ENCODE data around the gene PEPD. TPM values are rescaled to one million over a fixed set of nuclear protein-coding genes. Genes with fewer than 3 reads are reported as not detected.

PEPD gene
- total and polyA plus RNA-seq, 4 donors: 37.3 to 211 (median 117) TPM

GRCh38 chr19:33470686-33471085, 50.9 kb downstream of the PEPD start:
- H3K4me1 ChIP-seq (ENCODE audit: control insufficient read depth in 4 of 4, insufficient read depth in 4 of 4, low read length in 3 of 4): no peaks in the 10 kb centered on the region
- peaks cover 0 to 51% (median 22%) of the 10 kb centered on the region in 4 donors for H3K36me3 ChIP-seq (ENCODE audit: control insufficient read depth in 4 of 4, insufficient read depth in 3 of 4, low read depth in 1 of 4, low read length in 3 of 4)
- DNase-seq (ENCODE audit: low spot score): no peak
- no peaks in the 10 kb centered on the region for H3K9me3 ChIP-seq (ENCODE audit: control insufficient read depth in 4 of 4, low read length in 3 of 4)
- 86% methylated on average over 5 of the region's 5 CpGs for WGBS
- H3K27me3 ChIP-seq (ENCODE audit: control insufficient read depth in 4 of 4, insufficient read depth in 4 of 4, low read length in 3 of 4): no peaks in the 10 kb centered on the region
- H3K9ac ChIP-seq (ENCODE audit: low read depth in 1 of 2, low read length in 2 of 2): no peak overlapping the region
- no peak overlapping the region for H3K4me3 ChIP-seq (ENCODE audit: low read depth in 1 of 3, low read length in 3 of 3)
- no peak for TF ChIP-seq GABPA (IDR thresholded peaks at IDR 0.05 in 1 of 2, conservative IDR thresholded peaks at IDR 0.05 in 1 of 2)
- TF ChIP-seq YY1 (IDR thresholded peaks at IDR 0.05): no peak
- TF ChIP-seq RXRA (IDR thresholded peaks at IDR 0.05): no peak
- TF ChIP-seq TAF1 (conservative IDR thresholded peaks at IDR 0.05): no peak
- no peak for TF ChIP-seq FOXA1 (IDR thresholded peaks at IDR 0.05)
- no peak for TF ChIP-seq CTCF (IDR thresholded peaks at IDR 0.05; ENCODE audit: low read depth, low read length, missing input control)
- no peak for TF ChIP-seq RAD21 (IDR thresholded peaks at IDR 0.05)
- no peak for TF ChIP-seq MAX (IDR thresholded peaks at IDR 0.05)
- no peak for TF ChIP-seq HNF4A (conservative IDR thresholded peaks at IDR 0.05)
- TF ChIP-seq ZBTB33 (IDR thresholded peaks at IDR 0.05): no peak
- TF ChIP-seq ATF3 (IDR thresholded peaks at IDR 0.05): no peak
- no peak for TF ChIP-seq HNF4G (IDR thresholded peaks at IDR 0.05)
- TF ChIP-seq NR2F2 (IDR thresholded peaks at IDR 0.05): no peak
- TF ChIP-seq EGR1 (IDR thresholded peaks at IDR 0.05; ENCODE audit: low read depth in 2 of 2): no peak
- no peak for TF ChIP-seq JUND (IDR thresholded peaks at IDR 0.05)
- no peak for TF ChIP-seq FOXA2 (IDR thresholded peaks at IDR 0.05)
- H3K27ac ChIP-seq (ENCODE audit: low read depth in 1 of 2, low read length in 2 of 2): no peak overlapping the region

- no peaks in the 10 kb centered on the region for H3K4me1 ChIP-seq (ENCODE audit: control insufficient read depth in 4 of 4, insufficient read depth in 4 of 4, low read length in 3 of 4)
- no peak overlapping the region for H3K9ac ChIP-seq (ENCODE audit: low read depth in 1 of 2, low read length in 2 of 2)
- DNase-seq (ENCODE audit: low spot score): no peak
- no peaks in the 10 kb centered on the region for H3K9me3 ChIP-seq (ENCODE audit: control insufficient read depth in 4 of 4, low read length in 3 of 4)
- TF ChIP-seq JUND (IDR thresholded peaks at IDR 0.05) (no peak), RAD21 (IDR thresholded peaks at IDR 0.05) (no peak), ZBTB33 (IDR thresholded peaks at IDR 0.05) (no peak), NR2F2 (IDR thresholded peaks at IDR 0.05) (no peak), REST (IDR thresholded peaks at IDR 0.05) (no peak), FOXA2 (IDR thresholded peaks at IDR 0.05) (no peak), ATF3 (IDR thresholded peaks at IDR 0.05) (no peak), SP1 (IDR thresholded peaks at IDR 0.05) (no peak), FOXA1 (IDR thresholded peaks at IDR 0.05) (no peak), MAX (IDR thresholded peaks at IDR 0.05) (no peak), RXRA (IDR thresholded peaks at IDR 0.05) (no peak), HNF4A (conservative IDR thresholded peaks at IDR 0.05) (no peak), HNF4G (IDR thresholded peaks at IDR 0.05) (no peak), YY1 (IDR thresholded peaks at IDR 0.05) (no peak), CTCF (IDR thresholded peaks at IDR 0.05; ENCODE audit: low read depth, low read length, missing input control) (no peak)
- no peak overlapping the region for H3K4me3 ChIP-seq (ENCODE audit: low read depth in 1 of 3, low read length in 3 of 3)
- H3K27ac ChIP-seq (ENCODE audit: low read depth in 1 of 2, low read length in 2 of 2): no peak overlapping the region
- H3K27me3 ChIP-seq (ENCODE audit: control insufficient read depth in 4 of 4, insufficient read depth in 4 of 4, low read length in 3 of 4): no peaks in the 10 kb centered on the region
- peaks cover 0 to 49% (median 23%) of the 10 kb centered on the region in 4 donors for H3K36me3 ChIP-seq (ENCODE audit: control insufficient read depth in 4 of 4, insufficient read depth in 3 of 4, low read depth in 1 of 4, low read length in 3 of 4)
- WGBS: 94% methylated on average over 7 of the region's 7 CpGs
Observed at GRCh38 chr19:33470040-33470330, 51.6 kb downstream of the PEPD start.

Data from liver (tissue), 9 donors.